WERI-Rb-1 (cell line): ENCODE data around the gene YJEFN3.

Experiments
- DNase-seq: peaks from one replicate; pipeline ENCODE4 v3.0.0-alpha.2; 2020
- H3K27ac ChIP-seq: fragments of 250-450 bp; sonication (Bioruptor Pico); 2 replicates; pipeline ENCODE4 v1.5.1; 2020; ENCODE audit warnings: mild to moderate bottlenecking, moderate library complexity
- H3K27me3 ChIP-seq: fragments of 250-450 bp; sonication (Bioruptor Pico); 2 replicates; pipeline ENCODE4 v1.5.1; 2021; ENCODE audit warnings: mild to moderate bottlenecking, low read depth, moderate library complexity; ENCODE audit not compliant: insufficient read depth, severe bottlenecking
- H3K36me3 ChIP-seq: fragments of 250-450 bp; sonication (Bioruptor Pico); 2 replicates; pipeline ENCODE4 v1.5.1; 2020; ENCODE audit warnings: mild to moderate bottlenecking, moderate library complexity
- H3K4me3 ChIP-seq: 2 replicates; pipeline ENCODE4 v1.5.1; 2011; ENCODE audit warnings: low read depth, mild to moderate bottlenecking, control low read depth, low read length
- H3K9me3 ChIP-seq: fragments of 250-450 bp; sonication (Bioruptor Pico); 2 replicates; pipeline ENCODE4 v1.5.1; 2021; ENCODE audit warnings: mild to moderate bottlenecking, moderate library complexity; ENCODE audit not compliant: severe bottlenecking
- CTCF ChIP-seq: IDR thresholded peaks from 2 replicates; pipeline ENCODE4 v1.5.1; 2011; ENCODE audit warnings: low read depth, mild to moderate bottlenecking, control low read depth, inconsistent platforms, low read length

The YJEFN3 gene

GRCh38 chr19:19543640-19544039, 14.9 kb downstream of the YJEFN3 start:
- no peak for TF ChIP-seq CTCF
- H3K4me3 ChIP-seq, result no peak overlapping the region
- H3K9me3 ChIP-seq, result no peaks in the 10 kb centered on the region
- DNase-seq, result no peak
- no peak overlapping the region for H3K27ac ChIP-seq
- no peaks in the 10 kb centered on the region for H3K27me3 ChIP-seq
- no peaks in the 10 kb centered on the region for H3K36me3 ChIP-seq

DNA sequence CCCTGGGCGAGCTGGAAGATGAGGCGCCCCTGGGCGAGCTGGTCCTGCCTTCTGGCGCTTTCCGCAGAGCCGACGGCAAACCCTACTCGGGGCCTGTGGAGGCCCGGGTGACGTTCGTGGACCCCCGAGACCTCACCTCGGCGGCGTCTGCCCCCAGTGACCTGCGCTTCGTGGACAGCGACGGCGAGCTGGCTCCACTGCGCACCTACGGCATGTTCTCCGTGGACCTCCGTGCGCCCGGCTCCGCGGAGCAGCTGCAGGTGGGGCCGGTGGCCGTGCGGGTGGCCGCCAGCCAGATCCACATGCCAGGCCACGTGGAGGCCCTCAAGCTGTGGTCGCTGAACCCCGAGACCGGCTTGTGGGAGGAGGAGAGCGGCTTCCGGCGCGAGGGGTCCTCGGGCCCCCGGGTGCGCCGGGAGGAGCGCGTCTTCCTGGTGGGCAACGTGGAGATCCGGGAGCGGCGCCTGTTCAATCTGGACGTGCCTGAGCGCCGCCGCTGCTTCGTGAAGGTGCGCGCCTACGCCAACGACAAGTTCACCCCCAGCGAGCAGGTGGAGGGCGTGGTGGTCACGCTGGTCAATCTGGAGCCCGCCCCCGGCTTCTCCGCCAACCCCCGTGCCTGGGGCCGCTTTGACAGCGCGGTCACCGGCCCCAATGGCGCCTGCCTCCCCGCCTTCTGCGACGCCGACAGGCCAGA, 15.7 kb downstream of the YJEFN3 start:
- no peak for TF ChIP-seq CTCF
- no peak for DNase-seq
- Histone ChIP-seq H3K4me3 (no peak overlapping the region), H3K27me3 (no peaks in the 10 kb centered on the region), H3K36me3 (no peaks in the 10 kb centered on the region), H3K9me3 (no peaks in the 10 kb centered on the region), H3K27ac (no peak overlapping the region)

- no peaks in the 10 kb centered on the region for H3K27me3 ChIP-seq
- no peaks in the 10 kb centered on the region for H3K9me3 ChIP-seq
- TF ChIP-seq CTCF, result no peak
- no peaks in the 10 kb centered on the region for H3K36me3 ChIP-seq
- DNase-seq, result no peak
- no peak overlapping the region for H3K4me3 ChIP-seq
- H3K27ac ChIP-seq, result no peak overlapping the region
Observed at GRCh38 chr19:19544954-19545591, 16.4 kb downstream of the YJEFN3 start.

DNA sequence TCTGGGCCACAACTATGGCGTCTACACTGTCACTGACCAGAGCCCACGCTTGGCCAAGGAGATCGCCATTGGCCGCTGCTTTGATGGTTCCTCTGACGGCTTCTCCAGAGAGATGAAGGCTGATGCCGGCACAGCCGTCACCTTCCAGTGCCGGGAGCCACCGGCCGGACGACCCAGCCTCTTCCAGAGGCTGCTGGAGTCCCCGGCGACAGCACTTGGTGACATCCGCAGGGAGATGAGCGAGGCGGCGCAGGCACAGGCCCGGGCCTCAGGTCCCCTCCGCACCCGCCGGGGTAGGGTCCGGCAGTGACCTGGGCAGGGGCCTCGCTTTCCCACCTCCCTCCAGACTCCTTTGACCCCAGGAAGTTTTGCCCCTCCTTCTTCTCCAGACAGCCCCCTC, 17.0 kb downstream of the YJEFN3 start:
- Histone ChIP-seq H3K27ac (no peak overlapping the region), H3K4me3 (no peak overlapping the region), H3K9me3 (no peaks in the 10 kb centered on the region), H3K27me3 (no peaks in the 10 kb centered on the region), H3K36me3 (no peaks in the 10 kb centered on the region)
- DNase-seq, result no peak
- no peak for TF ChIP-seq CTCF

GRCh38 chr19:19546751-19547162, 18.0 kb downstream of the YJEFN3 start:
- DNase-seq, result no peak
- Histone ChIP-seq H3K27me3 (no peaks in the 10 kb centered on the region), H3K36me3 (no peaks in the 10 kb centered on the region), H3K9me3 (no peaks in the 10 kb centered on the region), H3K4me3 (no peak overlapping the region), H3K27ac (no peak overlapping the region)
- TF ChIP-seq CTCF, result no peak
